Transverse colon (tissue), 4 donors: ENCODE data around the gene MYH13. TPM values are rescaled to one million over a fixed set of nuclear protein-coding genes. Genes with fewer than 3 reads are reported as not detected.

Experiments
- DNase-seq: peaks from one replicate; pipeline ENCODE4 v3.0.0-alpha.2; 2019
- H3K27ac ChIP-seq, 4 donors: fragments of 200-600 bp; sonication (generic); 2 replicates each; pipeline ENCODE4 v1.5.1; 2016 to 2018; ENCODE audit warnings: inconsistent platforms in 4 of 4
- H3K27me3 ChIP-seq: fragments of 200-600 bp; sonication (generic); 2 replicates; pipeline ENCODE4 v1.5.1; 2017; ENCODE audit warnings: inconsistent platforms
- H3K36me3 ChIP-seq, 4 donors: fragments of 200-600 bp; sonication (generic); 2 replicates each; pipeline ENCODE4 v1.5.1; 2017 to 2019; ENCODE audit warnings: inconsistent platforms in 4 of 4
- H3K4me1 ChIP-seq, 4 donors: fragments of 200-600 bp; sonication (generic); 2 replicates each; pipeline ENCODE4 v1.5.1; 2017 to 2020; ENCODE audit warnings: inconsistent platforms in 4 of 4
- H3K4me3 ChIP-seq, 4 donors: fragments of 200-600 bp; sonication (generic); 1 replicate in 1 of 4; 2 replicates in 3 of 4; pipeline versions ENCODE4 v1.5.1 to v1.6.1; 2017 to 2019; ENCODE audit warnings: inconsistent platforms in 4 of 4
- H3K9me3 ChIP-seq, 2 donors: fragments of 200-600 bp; sonication (generic); 2 replicates each; pipeline ENCODE4 v1.5.1; 2017 to 2019; ENCODE audit warnings: inconsistent platforms in 2 of 2
- EP300 ChIP-seq: sonication (generic); formaldehyde crosslinking; IDR thresholded peaks from one replicate; pipeline ENCODE4 v1.6.1; 2017; ENCODE audit warnings: antibody characterized with exemption, low read depth
- POLR2A ChIP-seq: fragments of 450-650 bp; IDR thresholded peaks from one replicate; pipeline ENCODE4 v1.6.1; 2016; ENCODE audit warnings: antibody characterized with exemption, mild to moderate bottlenecking, moderate library complexity
- POLR2AphosphoS5 ChIP-seq, 3 donors: sonication (generic); formaldehyde crosslinking; IDR thresholded peaks; one replicate each; pipeline ENCODE4 v1.6.1; 2016; ENCODE audit warnings: antibody characterized with exemption in 3 of 3
- WGBS, 2 donors: methylation state at CpG; one replicate each; pipeline ENCODE4 v1.1.5; 2018; ENCODE audit warnings: low coverage in 1 of 2; 5-methylcytosine and 5-hydroxymethylcytosine counted together
- in situ Hi-C, 4 donors: fragments of 200-750 bp; cut with MboI; loops; one replicate each; pipeline versions ENCODE4 v1.15.0 to v1.15.1; 2017; ENCODE audit warnings: low sequenced_read_pairs in 3 of 4, low pct_ligation_motif_present in 1 of 4, low pct_unique_long_range_greater_than_20kb in 1 of 4
- intact Hi-C: fragments of 100-400 bp; cut with DNase I; formaldehyde crosslinking; loops from one replicate; pipeline ENCODE4 v1.15.1; 2023; ENCODE audit warnings: low total_unique reads
- total RNA-seq, 4 donors: library from RNA; depleted of rRNA; stranded (reverse); fragments of >200 nt; gene quantifications; one replicate each; pipeline ENCODE4 v1.1.0, GENCODE V29; 2016
- TF ChIP-seq, protein P1 (sequence below), 5 experiments: fragments of 200-600 bp in 3 of 5; fragments of 450-650 bp in 2 of 5; sonication (generic) in 3 of 5; IDR thresholded peaks; 1 replicate in 2 of 5; 2 replicates in 3 of 5; pipeline ENCODE4 v1.5.1; 2016 to 2017; ENCODE audit warnings: antibody characterized with exemption in 5 of 5, inconsistent platforms in 3 of 5, mild to moderate bottlenecking in 2 of 5, moderate library complexity in 1 of 5

Gene MYH13
- total RNA-seq, 4 donors from 2014 or later = 0.14 to 2.6 (median 0.16) TPM; not detected in 1

DNA sequence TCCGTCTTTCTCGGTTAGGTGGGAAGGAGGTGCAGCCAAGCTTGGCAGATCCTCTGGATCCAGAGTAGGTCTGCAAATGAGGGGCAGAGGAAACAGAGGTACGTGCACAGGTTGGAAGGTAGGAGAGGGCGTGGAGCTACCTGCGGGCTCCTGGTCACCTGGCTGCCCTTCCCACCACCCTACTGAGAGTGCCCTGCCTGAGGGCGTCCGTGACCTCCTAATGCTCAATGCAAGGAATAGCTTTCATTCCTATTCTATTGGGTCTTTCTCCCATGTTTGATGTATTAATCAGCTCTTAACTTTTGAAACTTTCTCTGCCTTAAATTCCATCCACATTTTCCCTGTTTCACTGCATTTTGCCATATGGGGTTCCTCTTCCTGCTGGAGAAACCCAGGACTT, 44.6 kb downstream of the MYH13 start:
- TF ChIP-seq, protein P1, sequence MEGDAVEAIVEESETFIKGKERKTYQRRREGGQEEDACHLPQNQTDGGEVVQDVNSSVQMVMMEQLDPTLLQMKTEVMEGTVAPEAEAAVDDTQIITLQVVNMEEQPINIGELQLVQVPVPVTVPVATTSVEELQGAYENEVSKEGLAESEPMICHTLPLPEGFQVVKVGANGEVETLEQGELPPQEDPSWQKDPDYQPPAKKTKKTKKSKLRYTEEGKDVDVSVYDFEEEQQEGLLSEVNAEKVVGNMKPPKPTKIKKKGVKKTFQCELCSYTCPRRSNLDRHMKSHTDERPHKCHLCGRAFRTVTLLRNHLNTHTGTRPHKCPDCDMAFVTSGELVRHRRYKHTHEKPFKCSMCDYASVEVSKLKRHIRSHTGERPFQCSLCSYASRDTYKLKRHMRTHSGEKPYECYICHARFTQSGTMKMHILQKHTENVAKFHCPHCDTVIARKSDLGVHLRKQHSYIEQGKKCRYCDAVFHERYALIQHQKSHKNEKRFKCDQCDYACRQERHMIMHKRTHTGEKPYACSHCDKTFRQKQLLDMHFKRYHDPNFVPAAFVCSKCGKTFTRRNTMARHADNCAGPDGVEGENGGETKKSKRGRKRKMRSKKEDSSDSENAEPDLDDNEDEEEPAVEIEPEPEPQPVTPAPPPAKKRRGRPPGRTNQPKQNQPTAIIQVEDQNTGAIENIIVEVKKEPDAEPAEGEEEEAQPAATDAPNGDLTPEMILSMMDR (IDR thresholded peaks at IDR 0.05) = no peak
- no peak for TF ChIP-seq EP300
- TF ChIP-seq POLR2AphosphoS5 (IDR thresholded peaks at IDR 0.05) = no peak
- TF ChIP-seq POLR2A = no peak
- DNase-seq = no peak
- Histone ChIP-seq H3K27ac (no peak overlapping the region), H3K4me1 (no peaks in the 10 kb centered on the region), H3K9me3 (no peaks in the 10 kb centered on the region), H3K36me3 (no peaks in the 10 kb centered on the region), H3K4me3 (no peak overlapping the region), H3K27me3 (no peaks in the 10 kb centered on the region)
- intact Hi-C loops = no loop called here
- in situ Hi-C loops = loop anchor here in 3 of 4 donors (5.0 to 25.0 kb wide), 4 partner anchors 109 to 287 kb away; no protein-coding TSS in a partner anchor
- 86 to 89% methylated on average over 4 to 7 of the region's 7 CpGs for WGBS, 2 donors

- Histone ChIP-seq H3K4me1 (no peaks in the 10 kb centered on the region), H3K36me3 (no peaks in the 10 kb centered on the region), H3K9me3 (no peaks in the 10 kb centered on the region), H3K27me3 (no peaks in the 10 kb centered on the region), H3K4me3 (no peak overlapping the region), H3K27ac (no peak overlapping the region)
- TF ChIP-seq, protein P1 (IDR thresholded peaks at IDR 0.05) = peak; percentile 87 to 96 (median 93)
- TF ChIP-seq POLR2AphosphoS5 (IDR thresholded peaks at IDR 0.05) = no peak
- 38% methylated on average over 10 of the region's 10 CpGs; no CpG with 5 or more reads in 1 of the 2 donors for WGBS, 2 donors
- in situ Hi-C loops (loop anchor here in 3 of 4 donors (5.0 to 25.0 kb wide), 4 partner anchors 110 to 287 kb away; no protein-coding TSS in a partner anchor), intact Hi-C loops (no loop called here)
- DNase-seq = peak; percentile 84
Observed at GRCh38 chr17:10327640-10328039, 45.2 kb downstream of the MYH13 start.

GRCh38 chr17:10325031-10325695, 47.6 kb downstream of the MYH13 start:
- Histone ChIP-seq H3K4me3 (no peak overlapping the region), H3K4me1 (no peaks in the 10 kb centered on the region), H3K9me3 (no peaks in the 10 kb centered on the region), H3K27ac (no peak overlapping the region), H3K27me3 (no peaks in the 10 kb centered on the region), H3K36me3 (no peaks in the 10 kb centered on the region)
- in situ Hi-C loops = loop anchor here in 3 of 4 donors (5.0 to 25.0 kb wide), 4 partner anchors 112 to 290 kb away; no protein-coding TSS in a partner anchor
- intact Hi-C loops = no loop called here
- 75 to 76% methylated on average over 4 of the region's 4 CpGs for WGBS, 2 donors
- TF ChIP-seq EP300 (no peak), POLR2AphosphoS5 (IDR thresholded peaks at IDR 0.05) (no peak), POLR2A (no peak)
- TF ChIP-seq, protein P1 (IDR thresholded peaks at IDR 0.05) = no peak
- no peak for DNase-seq

DNA sequence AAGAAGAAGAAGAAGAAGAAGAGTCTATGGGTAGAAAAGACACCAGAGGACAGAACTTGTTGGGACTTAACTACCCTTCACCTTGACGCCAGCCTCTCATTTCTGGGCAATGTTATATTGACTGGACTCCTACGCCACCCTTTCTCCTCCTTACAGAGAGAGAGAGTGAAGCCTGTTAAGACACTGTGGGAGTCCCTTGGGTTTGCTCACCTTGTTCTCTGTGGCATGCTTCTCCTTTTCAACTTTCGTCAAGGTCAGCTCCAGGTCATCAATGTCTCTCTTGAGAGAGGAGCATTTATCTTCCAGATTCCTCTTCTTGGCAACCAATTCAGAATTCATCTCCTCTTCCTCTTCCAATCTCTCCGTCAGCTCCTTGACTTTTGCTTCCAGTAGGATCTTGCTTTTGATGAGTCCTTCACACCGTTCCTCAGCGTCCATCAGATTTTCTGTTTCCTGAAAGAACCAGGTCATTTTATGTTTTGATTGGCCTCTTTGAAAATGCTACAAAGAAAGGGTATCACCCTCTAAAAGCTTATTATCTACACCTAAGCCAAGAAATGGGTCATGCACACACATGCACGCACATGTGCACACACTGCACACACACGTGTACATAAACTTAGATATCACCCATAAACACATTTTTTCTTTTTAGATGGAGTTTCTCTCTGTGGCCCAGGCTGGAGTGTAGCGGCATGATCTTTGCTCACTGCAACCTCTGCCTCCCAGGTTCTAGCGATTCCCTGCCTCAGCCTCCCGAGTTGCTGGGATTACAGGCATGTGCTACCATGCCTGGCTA, 48.8 kb downstream of the MYH13 start:
- Histone ChIP-seq H3K27ac (no peak overlapping the region), H3K4me1 (no peaks in the 10 kb centered on the region), H3K9me3 (no peaks in the 10 kb centered on the region), H3K4me3 (no peak overlapping the region), H3K36me3 (no peaks in the 10 kb centered on the region), H3K27me3 (no peaks in the 10 kb centered on the region)
- no peak for TF ChIP-seq POLR2AphosphoS5 (IDR thresholded peaks at IDR 0.05)
- TF ChIP-seq, protein P1 (IDR thresholded peaks at IDR 0.05) = no peak
- TF ChIP-seq POLR2A = no peak
- no peak for TF ChIP-seq EP300
- WGBS, 2 donors = 80 to 89% methylated on average over 9 to 11 of the region's 11 CpGs
- DNase-seq = no peak
- in situ Hi-C loops = loop anchor here in 2 of 4 donors (5.0 to 10.0 kb wide), 2 partner anchors 291 to 293 kb away; no protein-coding TSS in a partner anchor
- intact Hi-C loops = no loop called here
